ENCODE measurements around the gene DUSP11. TPM values are rescaled to one million over a fixed set of nuclear protein-coding genes. Genes with fewer than 3 reads are reported as not detected.

Gene DUSP11
- polyA plus RNA-seq, 1 of the 3 experiments (the other 2 are of a cell fraction), result 14.4 TPM

DNA sequence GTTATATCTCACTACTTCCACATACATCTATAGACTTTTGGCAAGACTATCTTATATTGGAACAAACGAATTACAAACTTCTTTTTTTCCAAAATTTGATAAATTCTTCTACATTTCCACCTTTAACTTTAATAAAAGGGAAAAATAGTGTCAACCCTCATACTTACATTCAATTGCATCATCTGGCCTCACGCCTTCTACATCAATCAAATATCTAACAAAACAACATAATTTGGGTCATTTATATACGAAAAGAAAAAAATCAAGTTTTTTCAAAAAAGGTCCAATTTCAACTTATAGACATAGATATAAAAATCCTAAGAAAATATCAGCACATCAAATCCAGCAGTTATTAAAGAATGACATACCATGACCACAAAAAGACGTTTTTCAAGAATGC is 12.9 kb downstream of the DUSP11 start:
- Histone ChIP-seq H3K4me2 (no peak overlapping the region), H3K4me3 (ENCODE audit: low read depth in 2 of 2, low read length in 1 of 2) (no peak overlapping the region), H3K36me3 (replicated peaks in 1 of 2; ENCODE audit: control insufficient read depth in 1 of 2, insufficient read depth in 2 of 2, low read length in 1 of 2) (peaks cover 49% of the 10 kb centered on the region in 2 experiments), H2AFZ (ENCODE audit: low read depth) (no peak overlapping the region), H3K27ac (ENCODE audit: low read depth in 2 of 2, low read length in 1 of 2) (no peak overlapping the region), H4K20me1 (ENCODE audit: insufficient read depth) (no peaks in the 10 kb centered on the region), H3K9ac (no peak overlapping the region), H3K79me2 (ENCODE audit: insufficient read depth) (peaks cover 6% of the 10 kb centered on the region; the same call in 1 of the 2 replicates), H3K9me2 (no peaks in the 10 kb centered on the region), H3K9me3 (no peaks in the 10 kb centered on the region), H3K27me3 (ENCODE audit: insufficient read depth) (no peaks in the 10 kb centered on the region), H3F3A (replicated peaks; ENCODE audit: insufficient read depth) (no peaks in the 10 kb centered on the region), H3K4me1 (ENCODE audit: control insufficient read depth in 1 of 2, insufficient read depth in 2 of 2, low read depth in 1 of 2, low read length in 1 of 2) (no peaks in the 10 kb centered on the region)
- POLR2A ChIA-PET, result no interaction called here
- CTCF ChIA-PET, result no interaction called here
- no peak for DNase-seq
- 90% methylated on average over 4 of the region's 4 CpGs for WGBS (ENCODE audit: low lambda C conversion rate)
- TF ChIP-seq CHD2 (IDR thresholded peaks at IDR 0.05; ENCODE audit: low read length, partially characterized antibody), result no peak
- no peak for TF ChIP-seq FOXJ3 (CRISPR knock-in tag; IDR thresholded peaks at IDR 0.05)
- TF ChIP-seq, protein P1, sequence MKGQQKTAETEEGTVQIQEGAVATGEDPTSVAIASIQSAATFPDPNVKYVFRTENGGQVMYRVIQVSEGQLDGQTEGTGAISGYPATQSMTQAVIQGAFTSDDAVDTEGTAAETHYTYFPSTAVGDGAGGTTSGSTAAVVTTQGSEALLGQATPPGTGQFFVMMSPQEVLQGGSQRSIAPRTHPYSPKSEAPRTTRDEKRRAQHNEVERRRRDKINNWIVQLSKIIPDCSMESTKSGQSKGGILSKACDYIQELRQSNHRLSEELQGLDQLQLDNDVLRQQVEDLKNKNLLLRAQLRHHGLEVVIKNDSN (IDR thresholded peaks at IDR 0.05; ENCODE audit: borderline replicate concordance, low read depth), result no peak
- no peak for TF ChIP-seq NFIC (IDR thresholded peaks at IDR 0.05; ENCODE audit: borderline replicate concordance)
- TF ChIP-seq, protein P2, sequence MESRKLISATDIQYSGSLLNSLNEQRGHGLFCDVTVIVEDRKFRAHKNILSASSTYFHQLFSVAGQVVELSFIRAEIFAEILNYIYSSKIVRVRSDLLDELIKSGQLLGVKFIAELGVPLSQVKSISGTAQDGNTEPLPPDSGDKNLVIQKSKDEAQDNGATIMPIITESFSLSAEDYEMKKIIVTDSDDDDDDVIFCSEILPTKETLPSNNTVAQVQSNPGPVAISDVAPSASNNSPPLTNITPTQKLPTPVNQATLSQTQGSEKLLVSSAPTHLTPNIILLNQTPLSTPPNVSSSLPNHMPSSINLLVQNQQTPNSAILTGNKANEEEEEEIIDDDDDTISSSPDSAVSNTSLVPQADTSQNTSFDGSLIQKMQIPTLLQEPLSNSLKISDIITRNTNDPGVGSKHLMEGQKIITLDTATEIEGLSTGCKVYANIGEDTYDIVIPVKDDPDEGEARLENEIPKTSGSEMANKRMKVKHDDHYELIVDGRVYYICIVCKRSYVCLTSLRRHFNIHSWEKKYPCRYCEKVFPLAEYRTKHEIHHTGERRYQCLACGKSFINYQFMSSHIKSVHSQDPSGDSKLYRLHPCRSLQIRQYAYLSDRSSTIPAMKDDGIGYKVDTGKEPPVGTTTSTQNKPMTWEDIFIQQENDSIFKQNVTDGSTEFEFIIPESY (IDR thresholded peaks at IDR 0.05; ENCODE audit: borderline replicate concordance, low read depth), result no peak
- no peak for TF ChIP-seq JUND (IDR thresholded peaks at IDR 0.05)
- TF ChIP-seq, protein P3, sequence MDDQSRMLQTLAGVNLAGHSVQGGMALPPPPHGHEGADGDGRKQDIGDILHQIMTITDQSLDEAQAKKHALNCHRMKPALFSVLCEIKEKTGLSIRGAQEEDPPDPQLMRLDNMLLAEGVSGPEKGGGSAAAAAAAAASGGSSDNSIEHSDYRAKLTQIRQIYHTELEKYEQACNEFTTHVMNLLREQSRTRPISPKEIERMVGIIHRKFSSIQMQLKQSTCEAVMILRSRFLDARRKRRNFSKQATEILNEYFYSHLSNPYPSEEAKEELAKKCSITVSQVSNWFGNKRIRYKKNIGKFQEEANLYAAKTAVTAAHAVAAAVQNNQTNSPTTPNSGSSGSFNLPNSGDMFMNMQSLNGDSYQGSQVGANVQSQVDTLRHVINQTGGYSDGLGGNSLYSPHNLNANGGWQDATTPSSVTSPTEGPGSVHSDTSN (IDR thresholded peaks at IDR 0.05), result no peak
- TF ChIP-seq, protein P4, sequence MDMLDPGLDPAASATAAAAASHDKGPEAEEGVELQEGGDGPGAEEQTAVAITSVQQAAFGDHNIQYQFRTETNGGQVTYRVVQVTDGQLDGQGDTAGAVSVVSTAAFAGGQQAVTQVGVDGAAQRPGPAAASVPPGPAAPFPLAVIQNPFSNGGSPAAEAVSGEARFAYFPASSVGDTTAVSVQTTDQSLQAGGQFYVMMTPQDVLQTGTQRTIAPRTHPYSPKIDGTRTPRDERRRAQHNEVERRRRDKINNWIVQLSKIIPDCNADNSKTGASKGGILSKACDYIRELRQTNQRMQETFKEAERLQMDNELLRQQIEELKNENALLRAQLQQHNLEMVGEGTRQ (IDR thresholded peaks at IDR 0.05; ENCODE audit: borderline replicate concordance, low read depth, low read length), result no peak

DNA sequence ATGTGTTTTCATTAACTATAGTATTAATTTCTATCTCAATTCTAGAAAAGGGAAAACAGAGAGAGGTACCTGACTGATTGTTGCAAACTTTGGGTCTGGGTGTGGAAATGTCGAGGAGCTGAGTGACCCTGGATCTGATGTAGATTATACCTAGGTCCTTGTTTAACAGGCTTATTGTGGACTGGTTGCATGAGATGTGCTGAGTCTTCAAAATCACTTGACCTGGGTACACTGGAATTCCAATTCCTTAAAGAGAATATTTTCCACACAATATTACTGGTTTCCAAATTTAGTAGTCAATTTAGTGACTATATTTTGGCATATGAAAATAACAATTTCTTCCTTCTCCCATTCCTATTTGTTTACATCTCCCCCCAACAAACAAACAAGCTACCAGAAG is 13.6 kb downstream of the DUSP11 start:
- ChIA-PET CTCF (no interaction called here), POLR2A (no interaction called here)
- Histone ChIP-seq H3K9ac (no peak overlapping the region), H2AFZ (ENCODE audit: low read depth) (no peak overlapping the region), H3K4me1 (ENCODE audit: control insufficient read depth in 1 of 2, insufficient read depth in 2 of 2, low read depth in 1 of 2, low read length in 1 of 2) (no peaks in the 10 kb centered on the region), H3K4me3 (ENCODE audit: low read depth in 2 of 2, low read length in 1 of 2) (no peak overlapping the region), H3K79me2 (ENCODE audit: insufficient read depth) (peaks cover 6% of the 10 kb centered on the region; the same call in 1 of the 2 replicates), H3F3A (replicated peaks; ENCODE audit: insufficient read depth) (no peaks in the 10 kb centered on the region), H4K20me1 (ENCODE audit: insufficient read depth) (no peaks in the 10 kb centered on the region), H3K36me3 (replicated peaks in 1 of 2; ENCODE audit: control insufficient read depth in 1 of 2, insufficient read depth in 2 of 2, low read length in 1 of 2) (peaks cover 52% of the 10 kb centered on the region in 2 experiments), H3K27ac (ENCODE audit: low read depth in 2 of 2, low read length in 1 of 2) (no peak overlapping the region), H3K9me3 (no peaks in the 10 kb centered on the region), H3K4me2 (no peak overlapping the region), H3K9me2 (no peaks in the 10 kb centered on the region), H3K27me3 (ENCODE audit: insufficient read depth) (no peaks in the 10 kb centered on the region)
- DNase-seq, result no peak
- WGBS (ENCODE audit: low lambda C conversion rate), result 100% methylated on average over 1 of the region's 1 CpG
- TF ChIP-seq, protein P1 (IDR thresholded peaks at IDR 0.05; ENCODE audit: borderline replicate concordance, low read depth), result no peak
- TF ChIP-seq YY1 (IDR thresholded peaks at IDR 0.05; ENCODE audit: low read depth) (no peak), SMC3 (IDR thresholded peaks at IDR 0.05; ENCODE audit: low read depth, low read length) (no peak), RXRA (IDR thresholded peaks at IDR 0.05; ENCODE audit: borderline replicate concordance, low read depth) (no peak), EP300 (IDR thresholded peaks at IDR 0.05; ENCODE audit: borderline replicate concordance in 1 of 2, low read depth in 1 of 2, low read length in 1 of 2) (no peak), CHD2 (IDR thresholded peaks at IDR 0.05; ENCODE audit: low read length, partially characterized antibody) (no peak), RFX5 (IDR thresholded peaks at IDR 0.05; ENCODE audit: low read length) (no peak), GATA2 (CRISPR knock-in tag; IDR thresholded peaks at IDR 0.05) (no peak), POLR2AphosphoS5 (IDR thresholded peaks at IDR 0.05; ENCODE audit: low read depth, low read length) (no peak), EZH2phosphoT487 (IDR thresholded peaks at IDR 0.05; ENCODE audit: borderline replicate concordance, low read depth) (no peak), FOXJ3 (CRISPR knock-in tag; IDR thresholded peaks at IDR 0.05) (no peak), TAF1 (IDR thresholded peaks at IDR 0.05; ENCODE audit: borderline replicate concordance, low read depth, low read length) (no peak)
- TF ChIP-seq, protein P2 (IDR thresholded peaks at IDR 0.05; ENCODE audit: borderline replicate concordance, low read depth), result no peak
- TF ChIP-seq, protein P5, sequence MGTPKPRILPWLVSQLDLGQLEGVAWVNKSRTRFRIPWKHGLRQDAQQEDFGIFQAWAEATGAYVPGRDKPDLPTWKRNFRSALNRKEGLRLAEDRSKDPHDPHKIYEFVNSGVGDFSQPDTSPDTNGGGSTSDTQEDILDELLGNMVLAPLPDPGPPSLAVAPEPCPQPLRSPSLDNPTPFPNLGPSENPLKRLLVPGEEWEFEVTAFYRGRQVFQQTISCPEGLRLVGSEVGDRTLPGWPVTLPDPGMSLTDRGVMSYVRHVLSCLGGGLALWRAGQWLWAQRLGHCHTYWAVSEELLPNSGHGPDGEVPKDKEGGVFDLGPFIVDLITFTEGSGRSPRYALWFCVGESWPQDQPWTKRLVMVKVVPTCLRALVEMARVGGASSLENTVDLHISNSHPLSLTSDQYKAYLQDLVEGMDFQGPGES (IDR thresholded peaks at IDR 0.05; ENCODE audit: low read depth, low read length), result no peak
